H1 (cell line): ENCODE data around the gene DRD2. TPM values are rescaled to one million over a fixed set of nuclear protein-coding genes. Genes with fewer than 3 reads are reported as not detected.

ENCODE experiments used
- CTCF ChIA-PET: fragments of 300-600 bp; sonication (Branson Sonifier 250); formaldehyde crosslinking; loops from one replicate; lab custom pipeline; 2021; ENCODE audit not compliant: partially characterized antibody; lab: Charles Lee
- POLR2A ChIA-PET: fragments of 300-600 bp; sonication (Branson Sonifier 250); formaldehyde crosslinking; loops from one replicate; lab custom pipeline; 2021; ENCODE audit warnings: inconsistent platforms; ENCODE audit not compliant: partially characterized antibody; lab: Charles Lee
- DNase-seq, 2 experiments: peaks; one replicate each; pipeline versions ENCODE4 v3.0.0 to v3.0.0-alpha.2; 2010 to 2022; ENCODE audit warnings: low spot score in 2 of 2, low read depth in 1 of 2, mixed read lengths in 1 of 2
- FAIRE-seq: peaks from 2 replicates; lab custom pipeline; 2011; peaks lifted over from hg19 to GRCh38; lab: Jason Lieb, UNC
- H2AFZ ChIP-seq: 2 replicates; pipeline ENCODE4 v1.8.1; 2012; ENCODE audit warnings: low read length, inconsistent platforms
- H2AK5ac ChIP-seq: 2 replicates; pipeline ENCODE4 v1.6.1; 2013; ENCODE audit warnings: low read depth, low read length
- H2BK120ac ChIP-seq: replicated peaks from 2 replicates; pipeline ENCODE3; 2013; ENCODE audit warnings: low read depth, low read length, inconsistent platforms
- H2BK12ac ChIP-seq: 2 replicates; pipeline ENCODE4 v1.6.1; 2013; ENCODE audit warnings: low read depth, low read length
- H2BK15ac ChIP-seq: 2 replicates; pipeline ENCODE4 v1.6.1; 2013; ENCODE audit warnings: low read length
- H2BK20ac ChIP-seq: 2 replicates; pipeline ENCODE4 v1.6.1; 2013; ENCODE audit warnings: low read length
- H2BK5ac ChIP-seq: 2 replicates; pipeline ENCODE4 v1.6.1; 2013; ENCODE audit warnings: low read depth, low read length
- H3K14ac ChIP-seq: 2 replicates; pipeline ENCODE4 v1.6.1; 2013; ENCODE audit warnings: inconsistent platforms; ENCODE audit not compliant: insufficient read length
- H3K18ac ChIP-seq: 2 replicates; pipeline ENCODE4 v1.6.1; 2013; ENCODE audit warnings: low read length; ENCODE audit errors: extremely low read depth
- H3K23ac ChIP-seq: 2 replicates; pipeline ENCODE4 v1.6.1; 2013; ENCODE audit warnings: inconsistent platforms; ENCODE audit not compliant: insufficient read length
- H3K23me2 ChIP-seq: 2 replicates; pipeline ENCODE4 v1.6.1; 2013; ENCODE audit warnings: low read depth, low read length
- H3K27ac ChIP-seq: 2 replicates; pipeline ENCODE4 v1.6.1; 2011; ENCODE audit warnings: low read depth, low read length, inconsistent platforms
- H3K27me3 ChIP-seq, 4 experiments: replicated peaks in 1 of 4; 1 replicate in 1 of 4; 2 replicates in 3 of 4; pipeline versions ENCODE4 v1.6.1 to v1.8.1; 2011 to 2013; ENCODE audit warnings: low read length in 3 of 4, mild to moderate bottlenecking in 3 of 4, inconsistent platforms in 2 of 4, mixed read lengths in 2 of 4, moderate library complexity in 1 of 4; ENCODE audit not compliant: control insufficient read depth in 3 of 4, insufficient read depth in 3 of 4; ENCODE audit errors: extremely low read depth in 1 of 4
- H3K36me3 ChIP-seq, 4 experiments: 2 replicates each; pipeline versions ENCODE4 v1.6.1 to v1.8.1; 2011 to 2013; ENCODE audit warnings: mild to moderate bottlenecking in 4 of 4, low read length in 3 of 4, moderate library complexity in 2 of 4, control low read depth in 1 of 4, inconsistent platforms in 1 of 4; ENCODE audit not compliant: insufficient read depth in 4 of 4, control insufficient read depth in 2 of 4
- H3K4ac ChIP-seq: replicated peaks from 2 replicates; pipeline ENCODE3; 2013; ENCODE audit warnings: low read length, low read depth, mixed read lengths, inconsistent platforms; ENCODE audit not compliant: insufficient read length
- H3K4me1 ChIP-seq, 4 experiments: replicated peaks in 1 of 4; 1 replicate in 1 of 4; 2 replicates in 3 of 4; pipeline versions ENCODE4 v1.6.1 to v1.8.1; 2011 to 2013; ENCODE audit warnings: low read length in 3 of 4, inconsistent platforms in 2 of 4, mixed read lengths in 1 of 4; ENCODE audit not compliant: insufficient read depth in 4 of 4, control insufficient read depth in 3 of 4
- H3K4me2 ChIP-seq, 2 experiments: 2 replicates each; pipeline versions ENCODE4 v1.6.1 to v1.8.1; 2011 to 2013; ENCODE audit warnings: low read depth in 2 of 2, low read length in 2 of 2, control low read depth in 1 of 2, inconsistent platforms in 1 of 2, mild to moderate bottlenecking in 1 of 2; ENCODE audit not compliant: insufficient read depth in 1 of 2
- H3K4me3 ChIP-seq, 4 experiments: fragments of 200-600, 300-600 bp in 1 of 4; sonication (generic), shearing (Covaris generic), sonication (Bioruptor Twin) in 1 of 4; 2 replicates each; pipeline versions ENCODE4 v1.5.1 to v1.8.1; 2011 to 2016; ENCODE audit warnings: low read length in 4 of 4, low read depth in 3 of 4, control low read depth in 2 of 4, inconsistent platforms in 2 of 4, mild to moderate bottlenecking in 2 of 4, mixed read lengths in 1 of 4, moderate library complexity in 1 of 4; ENCODE audit not compliant: insufficient read depth in 2 of 4; ENCODE audit errors: extremely low read depth in 1 of 4
- H3K56ac ChIP-seq: replicated peaks from 2 replicates; pipeline ENCODE3; 2013; ENCODE audit warnings: low read depth, mild to moderate bottlenecking, mixed read lengths, low read length, inconsistent platforms; ENCODE audit not compliant: insufficient read length
- H3K79me1 ChIP-seq: 2 replicates; pipeline ENCODE4 v1.6.1; 2013; ENCODE audit warnings: low read depth, low read length, control low read depth
- H3K79me2 ChIP-seq, 2 experiments: 2 replicates each; pipeline versions ENCODE4 v1.6.1 to v1.8.1; 2012 to 2013; ENCODE audit warnings: low read length in 2 of 2, mild to moderate bottlenecking in 2 of 2, inconsistent platforms in 1 of 2; ENCODE audit not compliant: insufficient read depth in 2 of 2, control insufficient read depth in 1 of 2
- H3K9ac ChIP-seq, 4 experiments: replicated peaks in 1 of 4; 1 replicate in 1 of 4; 2 replicates in 3 of 4; pipeline versions ENCODE4 v1.6.1 to v1.8.1; 2011 to 2013; ENCODE audit warnings: low read depth in 3 of 4, low read length in 3 of 4, control low read depth in 2 of 4, mild to moderate bottlenecking in 2 of 4, moderate library complexity in 2 of 4, inconsistent platforms in 1 of 4; ENCODE audit errors: extremely low read depth in 1 of 4
- H3K9me3 ChIP-seq, 2 experiments: 2 replicates each; pipeline versions ENCODE4 v1.6.1 to v1.8.1; 2012 to 2013; ENCODE audit warnings: mild to moderate bottlenecking in 2 of 2, moderate library complexity in 2 of 2, control low read depth in 1 of 2, inconsistent platforms in 1 of 2, low read depth in 1 of 2, low read length in 1 of 2, mixed read lengths in 1 of 2; ENCODE audit not compliant: insufficient read depth in 2 of 2
- H4K20me1 ChIP-seq, 2 experiments: replicated peaks in 1 of 2; 2 replicates each; pipeline versions ENCODE3 to v1.8.1; 2011 to 2013; ENCODE audit warnings: inconsistent platforms in 2 of 2, low read length in 2 of 2, mild to moderate bottlenecking in 1 of 2; ENCODE audit not compliant: insufficient read depth in 2 of 2, control insufficient read depth in 1 of 2
- H4K5ac ChIP-seq: 2 replicates; pipeline ENCODE4 v1.6.1; 2013; ENCODE audit warnings: low read length, low read depth, mixed read lengths, inconsistent platforms; ENCODE audit not compliant: insufficient read length
- H4K8ac ChIP-seq: 2 replicates; pipeline ENCODE4 v1.8.0; 2013; ENCODE audit warnings: mild to moderate bottlenecking, moderate library complexity, low read length, inconsistent platforms; ENCODE audit not compliant: insufficient read depth; ENCODE audit errors: extremely low read depth
- H4K91ac ChIP-seq: replicated peaks from 2 replicates; pipeline ENCODE3; 2013; ENCODE audit warnings: low read length, mixed read lengths, inconsistent platforms; ENCODE audit not compliant: insufficient read length
- CHD1 ChIP-seq: IDR thresholded peaks from 2 replicates; pipeline ENCODE4 v1.6.1; 2012; ENCODE audit warnings: low read depth, low read length, improper control_type of control experiment
- PHF8 ChIP-seq: fragments of 200-600 bp; sonication (generic); conservative IDR thresholded peaks from 2 replicates; pipeline ENCODE4 v1.7.1; 2012; ENCODE audit warnings: low read depth, mild to moderate bottlenecking, inconsistent platforms, low read length, moderate library complexity
- RAD21 ChIP-seq, 2 experiments: IDR thresholded peaks in 1 of 2; conservative IDR thresholded peaks in 1 of 2; 2 replicates each; pipeline ENCODE4 v1.6.1; 2011; ENCODE audit warnings: low read depth in 2 of 2, low read length in 2 of 2, improper control_type of control experiment in 1 of 2, inconsistent platforms in 1 of 2, mild to moderate bottlenecking in 1 of 2, moderate library complexity in 1 of 2
- RNF2 ChIP-seq: fragments of 200-900, 300-1000 bp; sonication (generic); IDR thresholded peaks from 2 replicates; pipeline ENCODE4 v1.7.1; 2016; ENCODE audit warnings: borderline replicate concordance, low read depth, mild to moderate bottlenecking, antibody characterized with exemption, low read length; ENCODE audit not compliant: poor library complexity, severe bottlenecking; ENCODE audit errors: missing control alignments
- WGBS, 2 experiments: shearing (Covaris generic) in 1 of 2; methylation state at CpG; one replicate each; pipeline versions ENCODE4 v1.1.6 to v1.1.7; 2013 to 2015; ENCODE audit warnings: low lambda C conversion rate in 2 of 2, mixed read lengths in 2 of 2, inconsistent platforms in 1 of 2, low coverage in 1 of 2, missing lambda C conversion rate in 1 of 2; ENCODE audit not compliant: insufficient replicate concordance in 2 of 2, insufficient coverage in 1 of 2, insufficient read length in 1 of 2; ENCODE audit errors: extremely low coverage in 1 of 2, missing lambda C conversion rate in 1 of 2; 5-methylcytosine and 5-hydroxymethylcytosine counted together
- polyA plus RNA-seq, 7 experiments: library from polyadenylated mRNA; depleted of rRNA in 3 of 7; stranded (reverse) in 5 of 7; unstranded in 2 of 7; fragments of >200 nt in 5 of 7; fragments of 200-250 nt in 2 of 7; gene quantifications; 1 replicate in 5 of 7; 2 replicates in 1 of 7; 4 replicates in 1 of 7; pipeline versions ENCODE4 v1.2.1 to v1.2.3, GENCODE V29; 2011 to 2013; ENCODE audit warnings: missing spikeins in 2 of 7, mixed read lengths in 2 of 7
- total RNA-seq: library from RNA; stranded (reverse); fragmentation: NEBNext Ultra II Directional; extraction: Animal tissue kit (Norgen Biotek cat#: 25700); gene quantifications from 2 replicates; pipeline ENCODE4 v1.2.1, GENCODE V29; 2021

Gene DRD2
- total and polyA plus RNA-seq, 2 of the 8 experiments (the other 6 are each of a cell fraction or from before 2014, with no cell fraction given): 0.26 to 0.41 TPM

- 90% methylated on average over 10 of the region's 10 CpGs; no CpG with 5 or more reads in 1 of the 2 experiments for WGBS, 2 experiments
- H2BK120ac ChIP-seq: no peak overlapping the region
- no peak overlapping the region for H3K56ac ChIP-seq
- CTCF ChIA-PET: interaction anchor here (0.8 to 1.1 kb wide), 2 partner anchors 13 to 352 kb away, joined by 3 read pairs; no protein-coding TSS in a partner anchor
- no peak overlapping the region for H3K4me3 ChIP-seq
- H2AK5ac ChIP-seq: no peak overlapping the region
- DNase-seq: no peak
- H2BK20ac ChIP-seq: no peak overlapping the region
- H3K4ac ChIP-seq: no peak overlapping the region
- no peak overlapping the region for H3K14ac ChIP-seq
- H2BK5ac ChIP-seq: no peak overlapping the region
- no peaks in the 10 kb centered on the region for H3K36me3 ChIP-seq
- H2BK12ac ChIP-seq: no peak overlapping the region
- no peak overlapping the region for H3K9ac ChIP-seq
- H2AFZ ChIP-seq: no peak overlapping the region
- H2BK15ac ChIP-seq: no peak overlapping the region
- no peak overlapping the region for H3K18ac ChIP-seq
- H3K4me2 ChIP-seq: no peak overlapping the region
- peaks cover 0 to 2% (median 0%) of the 10 kb centered on the region in 4 experiments; a peak in 1 of 7 replicates for H3K4me1 ChIP-seq
- H4K5ac ChIP-seq: no peak overlapping the region
- POLR2A ChIA-PET: no interaction called here
- no peak for FAIRE-seq
- H3K23ac ChIP-seq: no peak overlapping the region
- no peak overlapping the region for H4K8ac ChIP-seq
- H3K9me3 ChIP-seq: no peaks in the 10 kb centered on the region
- no peaks in the 10 kb centered on the region for H4K20me1 ChIP-seq
- no peak overlapping the region for H3K27ac ChIP-seq
- H4K91ac ChIP-seq: no peak overlapping the region
- H3K79me1 ChIP-seq: no peaks in the 10 kb centered on the region
- H3K79me2 ChIP-seq: no peaks in the 10 kb centered on the region
- no peaks in the 10 kb centered on the region; the same call in 1 of the 2 replicates for H3K23me2 ChIP-seq
- H3K27me3 ChIP-seq: no peaks in the 10 kb centered on the region
- TF ChIP-seq PHF8: no peak
- TF ChIP-seq RNF2: no peak
- TF ChIP-seq CHD1: no peak
- TF ChIP-seq RAD21 (IDR thresholded peaks at IDR 0.05 in 1 of 2, conservative IDR thresholded peaks at IDR 0.05 in 1 of 2; ENCODE audit: low read depth in 2 of 2, low read length in 2 of 2): no peak
Measured at GRCh38 chr11:113373981-113374560, 101.1 kb downstream of the DRD2 start.
